Endothelial cell of umbilical vein (primary cell): ENCODE measurements around the gene LAMA5.

Experiments
- CTCF ChIP-seq, 2 donors: IDR thresholded peaks; 1 replicate in 1 of 2; 2 replicates in 1 of 2; pipeline ENCODE4 v1.5.1; 2011; ENCODE audit warnings: low read length in 2 of 2, mild to moderate bottlenecking in 2 of 2, moderate library complexity in 2 of 2, control low read depth in 1 of 2, inconsistent platforms in 1 of 2, low read depth in 1 of 2; ENCODE audit not compliant: insufficient read depth in 1 of 2; ENCODE audit errors: extremely low read depth in 1 of 2
- EZH2 ChIP-seq: IDR thresholded peaks from 2 replicates; pipeline ENCODE4 v1.6.1; 2012; ENCODE audit warnings: borderline replicate concordance, low read depth, mild to moderate bottlenecking, moderate library complexity, low read length, inconsistent platforms; ENCODE audit not compliant: severe bottlenecking
- FOS ChIP-seq: IDR thresholded peaks from 2 replicates; pipeline ENCODE4 v1.6.1; 2011; ENCODE audit warnings: mild to moderate bottlenecking, low read length, moderate library complexity, borderline replicate concordance; ENCODE audit not compliant: insufficient read depth
- GATA2 ChIP-seq: IDR thresholded peaks from 2 replicates; pipeline ENCODE4 v1.7.0; 2011; ENCODE audit warnings: low read depth, mild to moderate bottlenecking, moderate library complexity, mixed read lengths, low read length; ENCODE audit not compliant: insufficient read length, insufficient read depth
- JUN ChIP-seq: IDR thresholded peaks from 2 replicates; pipeline ENCODE4 v1.6.1; 2011; ENCODE audit warnings: borderline replicate concordance, low read depth; ENCODE audit not compliant: insufficient read length, insufficient read depth
- MYC ChIP-seq: IDR thresholded peaks from one replicate; pipeline ENCODE4 v1.6.1; 2011; ENCODE audit warnings: mild to moderate bottlenecking, low read depth, low read length
- POLR2A ChIP-seq: IDR thresholded peaks from 2 replicates; pipeline ENCODE4 v1.6.1; 2012; ENCODE audit warnings: low read depth, mild to moderate bottlenecking, control low read depth, low read length
- POLR2AphosphoS5 ChIP-seq: IDR thresholded peaks from 2 replicates; pipeline ENCODE4 v1.6.1; 2012; ENCODE audit warnings: low read depth, mild to moderate bottlenecking, control low read depth, low read length, moderate library complexity; ENCODE audit not compliant: insufficient read depth
- TF ChIP-seq, protein P1 (sequence below): IDR thresholded peaks from 2 replicates; pipeline ENCODE4 v1.6.1; 2011; ENCODE audit not compliant: insufficient read depth, insufficient read length

DNA sequence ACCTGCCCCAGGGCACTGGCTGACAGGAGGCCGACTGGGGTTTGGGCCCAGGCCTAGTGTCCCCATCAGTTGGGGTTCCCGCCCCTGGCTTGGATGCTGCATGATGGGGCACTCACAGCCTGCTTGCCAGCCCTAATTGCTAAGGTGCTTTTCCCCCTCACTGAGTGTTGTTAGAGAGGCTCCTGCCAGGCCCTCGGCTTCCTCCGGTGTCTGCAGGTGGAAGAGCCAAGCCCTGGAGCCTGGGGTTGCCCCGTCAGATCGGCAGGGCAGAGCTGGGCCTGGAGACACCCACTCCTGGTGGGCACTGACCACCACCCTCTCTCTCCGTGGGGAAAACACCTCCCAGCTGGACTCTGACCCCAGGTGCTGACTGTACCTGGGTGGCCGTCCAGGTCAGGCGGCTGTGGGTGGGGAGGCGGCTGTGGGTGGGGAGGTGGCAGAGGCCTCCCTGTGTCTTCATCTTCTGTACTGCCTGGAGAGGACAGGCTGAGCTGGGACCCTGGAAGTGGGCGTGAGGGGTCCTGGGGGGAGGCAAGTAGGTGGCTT, 46.0 kb upstream of the LAMA5 start:
- no peak for TF ChIP-seq POLR2A
- TF ChIP-seq CTCF (IDR thresholded peaks at IDR 0.05; ENCODE audit: extremely low read depth in 1 of 2, insufficient read depth in 1 of 2, low read depth in 1 of 2, low read length in 2 of 2), result no peak
- TF ChIP-seq POLR2AphosphoS5, result no peak
- no peak for TF ChIP-seq EZH2
- TF ChIP-seq, protein P1, sequence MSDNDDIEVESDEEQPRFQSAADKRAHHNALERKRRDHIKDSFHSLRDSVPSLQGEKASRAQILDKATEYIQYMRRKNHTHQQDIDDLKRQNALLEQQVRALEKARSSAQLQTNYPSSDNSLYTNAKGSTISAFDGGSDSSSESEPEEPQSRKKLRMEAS, result no peak
- no peak for TF ChIP-seq JUN
- TF ChIP-seq MYC, result no peak
- TF ChIP-seq FOS, result no peak
- TF ChIP-seq GATA2, result no peak
